Neuronal stem cell (in vitro differentiated cells): ENCODE results near the gene EML1.

Experiments
- DNase-seq: peaks from one replicate; pipeline ENCODE4 v3.0.0-alpha.2; 2013; ENCODE audit warnings: low spot score
- H2AFZ ChIP-seq: one replicate; pipeline ENCODE4 v1.6.1; 2013; ENCODE audit warnings: mild to moderate bottlenecking, low read length, inconsistent platforms
- H2AK5ac ChIP-seq: 2 replicates; pipeline ENCODE4 v1.6.1; 2013; ENCODE audit warnings: low read depth, mild to moderate bottlenecking, inconsistent platforms, low read length, moderate library complexity, mixed read lengths
- H2BK120ac ChIP-seq: 2 replicates; pipeline ENCODE4 v1.6.1; 2013; ENCODE audit warnings: low read depth, mild to moderate bottlenecking, inconsistent platforms, low read length, moderate library complexity, mixed read lengths
- H2BK12ac ChIP-seq: one replicate; pipeline ENCODE4 v1.6.1; 2013; ENCODE audit warnings: low read length, inconsistent platforms
- H2BK15ac ChIP-seq: 2 replicates; pipeline ENCODE4 v1.6.1; 2013; ENCODE audit warnings: mild to moderate bottlenecking, low read length, inconsistent platforms, mixed read lengths
- H2BK5ac ChIP-seq: one replicate; pipeline ENCODE4 v1.6.1; 2013; ENCODE audit warnings: inconsistent platforms, mild to moderate bottlenecking, low read length, moderate library complexity
- H3K14ac ChIP-seq: one replicate; pipeline ENCODE4 v1.6.1; 2013; ENCODE audit warnings: low read length, inconsistent platforms
- H3K18ac ChIP-seq: 2 replicates; pipeline ENCODE4 v1.6.1; 2013; ENCODE audit warnings: low read length, inconsistent platforms
- H3K23ac ChIP-seq: 2 replicates; pipeline ENCODE4 v1.6.1; 2013; ENCODE audit warnings: low read depth, mild to moderate bottlenecking, mixed read lengths, low read length, inconsistent platforms; ENCODE audit not compliant: poor library complexity
- H3K27ac ChIP-seq: replicated peaks from 3 replicates; pipeline ENCODE4 v1.5.1; 2013; ENCODE audit warnings: low read length, inconsistent platforms
- H3K27me3 ChIP-seq, 3 experiments: 2 replicates each; pipeline ENCODE4 v1.6.1; 2013; ENCODE audit warnings: low read length in 3 of 3, mild to moderate bottlenecking in 2 of 3, inconsistent platforms in 1 of 3, low read depth in 1 of 3, mixed read lengths in 1 of 3, moderate library complexity in 1 of 3; ENCODE audit not compliant: control insufficient read depth in 3 of 3, insufficient read depth in 3 of 3
- H3K36me3 ChIP-seq, 2 donors: replicated peaks in 1 of 2; 2 replicates each; pipeline ENCODE4 v1.6.1; 2013; ENCODE audit warnings: low read length in 2 of 2; ENCODE audit not compliant: control insufficient read depth in 2 of 2, insufficient read depth in 2 of 2
- H3K4ac ChIP-seq: 2 replicates; pipeline ENCODE4 v1.6.1; 2013; ENCODE audit warnings: inconsistent platforms, mild to moderate bottlenecking, low read length, moderate library complexity
- H3K4me1 ChIP-seq, 2 donors: 1 replicate in 1 of 2; 2 replicates in 1 of 2; pipeline ENCODE4 v1.6.1; 2013; ENCODE audit warnings: low read length in 2 of 2, low read depth in 1 of 2; ENCODE audit not compliant: control insufficient read depth in 2 of 2, insufficient read depth in 1 of 2
- H3K4me2 ChIP-seq: one replicate; pipeline ENCODE4 v1.6.1; 2013; ENCODE audit warnings: mild to moderate bottlenecking, low read length, inconsistent platforms; ENCODE audit not compliant: insufficient read depth, poor library complexity, severe bottlenecking
- H3K4me3 ChIP-seq, 2 donors: 2 replicates each; pipeline ENCODE4 v1.5.1; 2013; ENCODE audit warnings: low read length in 2 of 2, mild to moderate bottlenecking in 2 of 2, inconsistent platforms in 1 of 2, moderate library complexity in 1 of 2
- H3K79me1 ChIP-seq: one replicate; pipeline ENCODE4 v1.6.1; 2013; ENCODE audit warnings: low read depth, mild to moderate bottlenecking, inconsistent platforms, low read length, moderate library complexity
- H3K9ac ChIP-seq: one replicate; pipeline ENCODE4 v1.6.1; 2013; ENCODE audit warnings: mild to moderate bottlenecking, low read depth, low read length, inconsistent platforms; ENCODE audit not compliant: poor library complexity
- H3K9me3 ChIP-seq, 2 donors: replicated peaks in 1 of 2; 2 replicates each; pipeline versions ENCODE3 to v1.6.1; 2013; ENCODE audit warnings: low read length in 2 of 2, mild to moderate bottlenecking in 2 of 2, inconsistent platforms in 1 of 2, low read depth in 1 of 2, mixed read lengths in 1 of 2, moderate library complexity in 1 of 2; ENCODE audit not compliant: control insufficient read depth in 2 of 2, insufficient read depth in 1 of 2
- H4K8ac ChIP-seq: one replicate; pipeline ENCODE4 v1.6.1; 2013; ENCODE audit warnings: low read depth, mild to moderate bottlenecking, inconsistent platforms, low read length, moderate library complexity
- H4K91ac ChIP-seq: one replicate; pipeline ENCODE4 v1.6.1; 2013; ENCODE audit warnings: low read length, low read depth, mild to moderate bottlenecking, inconsistent platforms; ENCODE audit not compliant: poor library complexity
- WGBS, 2 donors: extraction: QIAGEN DNeasy Blood & Tissue Kit; methylation state at CpG; one replicate each; pipeline ENCODE4 v1.1.7; 2013; ENCODE audit warnings: missing lambda C conversion rate in 2 of 2, mixed read lengths in 1 of 2; ENCODE audit not compliant: insufficient read length in 2 of 2, insufficient replicate concordance in 1 of 2; ENCODE audit errors: extremely low coverage in 2 of 2; 5-methylcytosine and 5-hydroxymethylcytosine counted together

EML1 gene

GRCh38 chr14:99968191-99968920 is 175.1 kb downstream of the EML1 start:
- H3K4me3 ChIP-seq, result no peak overlapping the region
- H3K9ac ChIP-seq, result no peak overlapping the region
- no peak for DNase-seq
- no peak overlapping the region for H3K27ac ChIP-seq
- H3K23ac ChIP-seq, result no peak overlapping the region
- no peak overlapping the region for H2BK12ac ChIP-seq
- H3K4ac ChIP-seq, result no peak overlapping the region
- no CpG with 5 or more reads among the region's 11 CpGs for WGBS, 2 donors
- peak overlapping the region; percentile 11 for H3K18ac ChIP-seq
- H3K27me3 ChIP-seq, result peaks cover 0 to 18% (median 4%) of the 10 kb centered on the region in 3 experiments
- peaks cover 10 to 14% of the 10 kb centered on the region in 2 donors for H3K4me1 ChIP-seq
- peak overlapping the region; percentile 15 for H2BK15ac ChIP-seq
- H2BK120ac ChIP-seq, result no peak overlapping the region
- H3K4me2 ChIP-seq, result no peak overlapping the region
- H4K91ac ChIP-seq, result no peak overlapping the region
- no peaks in the 10 kb centered on the region for H3K36me3 ChIP-seq
- no peak overlapping the region for H2AK5ac ChIP-seq
- H3K79me1 ChIP-seq, result no peaks in the 10 kb centered on the region
- no peak overlapping the region for H4K8ac ChIP-seq
- H3K14ac ChIP-seq, result no peak overlapping the region
- H2BK5ac ChIP-seq, result no peak overlapping the region
- peaks cover 4 to 17% of the 10 kb centered on the region in 2 donors for H3K9me3 ChIP-seq
- H2AFZ ChIP-seq, result peak overlapping the region; percentile 63

DNA sequence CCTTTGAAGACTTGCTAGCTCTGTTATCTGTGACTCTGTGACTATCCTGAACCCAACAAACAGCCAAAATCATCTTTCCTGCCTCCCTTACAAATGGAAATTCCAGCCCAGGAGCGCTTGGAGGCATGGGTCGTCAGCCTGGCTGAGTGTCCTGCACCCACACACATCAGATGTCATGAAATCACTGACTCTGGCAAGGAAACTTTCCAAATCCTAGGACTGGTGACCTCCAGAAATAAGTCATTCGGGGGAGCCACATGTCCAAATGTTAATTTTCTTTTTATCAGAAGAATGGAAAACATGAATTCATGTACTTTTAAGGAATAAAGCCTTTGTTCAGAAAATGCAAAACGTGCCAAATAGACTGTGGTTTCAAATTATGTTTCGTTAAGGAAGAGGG is 175.7 kb downstream of the EML1 start:
- Histone ChIP-seq H3K23ac (no peak overlapping the region), H2BK5ac (no peak overlapping the region), H2AK5ac (no peak overlapping the region), H3K79me1 (no peaks in the 10 kb centered on the region), H2BK120ac (no peak overlapping the region), H3K4ac (no peak overlapping the region), H3K27me3 (peaks cover 0 to 18% (median 4%) of the 10 kb centered on the region in 3 experiments), H4K8ac (no peak overlapping the region), H3K36me3 (no peaks in the 10 kb centered on the region), H3K9me3 (peaks cover 4 to 23% of the 10 kb centered on the region in 2 donors), H2BK15ac (no peak overlapping the region), H3K4me1 (peaks cover 10 to 14% of the 10 kb centered on the region in 2 donors), H3K27ac (no peak overlapping the region), H3K4me2 (no peak overlapping the region), H3K4me3 (no peak overlapping the region), H3K9ac (no peak overlapping the region), H2BK12ac (no peak overlapping the region), H3K18ac (no peak overlapping the region), H2AFZ (no peak overlapping the region), H3K14ac (no peak overlapping the region), H4K91ac (no peak overlapping the region)
- no peak for DNase-seq
- WGBS, 2 donors, result no CpG with 5 or more reads among the region's 5 CpGs

DNA sequence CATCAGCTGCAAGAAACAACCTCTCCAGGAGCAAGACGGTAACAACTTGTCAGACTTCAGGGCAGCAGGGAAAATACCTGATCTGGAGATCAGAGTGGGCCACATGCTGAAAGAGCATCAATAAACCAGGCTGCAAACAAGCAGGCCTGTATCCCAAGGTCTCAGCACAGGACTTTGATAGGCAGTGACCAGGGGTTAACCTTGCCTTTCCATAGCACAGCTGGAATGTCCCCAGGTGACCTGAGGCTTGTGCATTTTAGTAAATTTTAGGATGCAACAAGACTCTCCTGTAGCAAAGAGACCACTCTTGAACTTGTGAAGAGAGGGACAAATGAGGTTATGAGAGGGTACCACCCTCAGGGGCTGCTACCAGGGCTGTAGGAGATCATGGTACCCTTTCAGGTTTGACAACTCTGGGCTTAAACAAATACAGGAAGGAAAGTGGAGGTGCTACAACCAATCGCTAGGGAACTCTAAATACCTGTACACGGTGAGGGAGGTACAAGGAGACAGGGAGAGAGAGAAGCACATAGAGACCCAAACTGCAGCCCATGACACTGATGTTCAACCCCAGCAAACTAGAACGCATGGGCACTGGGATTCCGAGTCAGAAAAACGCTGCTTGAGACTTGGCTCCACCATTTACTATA is 176.6 kb downstream of the EML1 start:
- Histone ChIP-seq H4K8ac (no peak overlapping the region), H3K9me3 (peaks cover 9 to 31% of the 10 kb centered on the region in 2 donors), H3K27ac (no peak overlapping the region), H4K91ac (peak overlapping the region; percentile 40), H3K14ac (no peak overlapping the region), H3K4me2 (no peak overlapping the region), H2AK5ac (no peak overlapping the region), H3K27me3 (peaks cover 0 to 18% (median 4%) of the 10 kb centered on the region in 3 experiments), H3K18ac (no peak overlapping the region), H3K4ac (no peak overlapping the region), H3K9ac (no peak overlapping the region), H3K36me3 (no peaks in the 10 kb centered on the region), H2BK12ac (no peak overlapping the region), H2BK120ac (no peak overlapping the region), H2BK5ac (no peak overlapping the region), H2AFZ (no peak overlapping the region), H3K4me3 (no peak overlapping the region), H3K23ac (no peak overlapping the region), H3K4me1 (peaks cover 10 to 14% of the 10 kb centered on the region in 2 donors), H2BK15ac (no peak overlapping the region), H3K79me1 (peaks cover 1% of the 10 kb centered on the region)
- no CpG with 5 or more reads among the region's 6 CpGs for WGBS, 2 donors
- DNase-seq, result no peak
